H1 (cell line): ENCODE measurements around the gene SOWAHD. TPM values are rescaled to one million over a fixed set of nuclear protein-coding genes. Genes with fewer than 3 reads are reported as not detected.

Experiments
- KDM5A ChIP-seq: fragments of 200-600 bp; IDR thresholded peaks from 2 replicates; pipeline ENCODE4 v1.7.1; 2012; ENCODE audit warnings: mild to moderate bottlenecking, low read length, inconsistent platforms, mixed read lengths
- RAD21 ChIP-seq, 2 experiments: IDR thresholded peaks in 1 of 2; conservative IDR thresholded peaks in 1 of 2; 2 replicates each; pipeline ENCODE4 v1.6.1; 2011; ENCODE audit warnings: low read depth in 2 of 2, low read length in 2 of 2, improper control_type of control experiment in 1 of 2, inconsistent platforms in 1 of 2, mild to moderate bottlenecking in 1 of 2, moderate library complexity in 1 of 2
- polyA plus RNA-seq, 7 experiments: library from polyadenylated mRNA; depleted of rRNA in 3 of 7; stranded (reverse) in 5 of 7; unstranded in 2 of 7; fragments of >200 nt in 5 of 7; fragments of 200-250 nt in 2 of 7; gene quantifications; 1 replicate in 5 of 7; 2 replicates in 1 of 7; 4 replicates in 1 of 7; pipeline versions ENCODE4 v1.2.1 to v1.2.3, GENCODE V29; 2011 to 2013; ENCODE audit warnings: missing spikeins in 2 of 7, mixed read lengths in 2 of 7
- total RNA-seq: library from RNA; stranded (reverse); fragmentation: NEBNext Ultra II Directional; extraction: Animal tissue kit (Norgen Biotek cat#: 25700); gene quantifications from 2 replicates; pipeline ENCODE4 v1.2.1, GENCODE V29; 2021

SOWAHD gene
- total and polyA plus RNA-seq, 2 of the 8 experiments (the other 6 are each of a cell fraction or from before 2014, with no cell fraction given) = 1.7 to 2.9 TPM

DNA sequence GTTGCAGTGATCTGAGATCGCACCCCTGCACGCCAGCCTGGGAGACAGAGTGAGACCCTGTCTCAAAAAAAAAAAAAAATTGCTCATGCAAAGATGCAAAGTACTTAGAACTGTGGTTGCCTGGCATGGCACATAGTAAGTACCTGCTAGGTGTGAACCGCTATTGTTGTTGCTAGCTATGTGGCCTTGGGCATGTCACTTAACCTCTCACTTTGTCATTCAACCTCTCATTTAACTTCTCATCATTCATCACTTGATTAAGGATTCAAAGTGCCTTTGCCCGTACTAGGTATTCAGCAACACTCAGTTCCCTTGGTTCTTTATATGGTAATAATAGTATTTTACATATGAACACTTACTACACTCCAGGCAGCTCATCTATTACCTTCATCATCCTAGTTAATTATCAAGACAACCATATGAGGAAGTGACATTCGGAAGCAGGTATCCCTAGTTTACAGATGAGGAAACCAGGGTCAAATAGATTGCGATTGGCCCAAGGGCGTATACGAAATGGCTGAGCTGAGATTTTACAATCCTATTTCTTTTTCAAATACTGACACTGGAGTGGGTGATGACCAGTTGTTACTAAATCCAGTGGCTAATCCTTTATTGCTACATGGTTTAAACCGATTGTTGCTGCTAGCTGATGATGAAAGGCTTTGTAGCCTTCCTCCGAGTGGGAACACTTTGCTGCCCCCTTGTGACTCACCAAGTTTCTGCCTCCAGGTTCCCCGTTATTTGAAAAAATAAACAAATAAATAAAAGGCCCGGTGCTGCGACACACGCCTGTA lies 28.8 kb upstream of the SOWAHD start (continued):
- TF ChIP-seq RAD21 (IDR thresholded peaks at IDR 0.05 in 1 of 2, conservative IDR thresholded peaks at IDR 0.05 in 1 of 2; ENCODE audit: low read depth in 2 of 2, low read length in 2 of 2) (peak; percentile 65 to 71), KDM5A (no peak)
